ENCODE results near the gene LY86.

DNA sequence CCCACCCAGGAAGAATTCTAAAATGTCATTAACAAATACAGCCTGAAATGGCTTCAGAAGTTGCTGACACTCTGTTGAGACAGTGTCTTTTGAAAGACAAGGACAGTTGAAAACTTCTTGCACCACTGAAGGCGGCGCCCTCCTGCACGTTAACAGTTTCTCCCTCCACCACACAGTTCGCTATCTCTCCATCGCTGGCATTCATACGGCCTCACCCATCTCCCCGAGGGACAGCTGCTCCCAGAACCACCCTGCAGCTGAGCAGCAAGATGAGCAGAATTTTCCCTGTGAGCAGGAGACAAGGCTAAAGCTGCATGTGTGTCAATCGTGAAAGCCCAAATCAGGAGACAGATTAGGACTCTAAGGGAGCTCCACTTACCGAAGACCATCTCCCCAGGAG lies 113.3 kb downstream of the LY86 start:
- no peak for TF ChIP-seq ZHX1 (conservative IDR thresholded peaks at IDR 0.05; ENCODE audit: low read length)
- TF ChIP-seq ZNF76 (CRISPR knock-in tag; IDR thresholded peaks at IDR 0.05; ENCODE audit: borderline replicate concordance) = no peak
